Hematopoietic multipotent progenitor cell treated with erythropoietin and hydrocortisone succinate and interleukin-3 and kit ligand, for 4 days (in vitro differentiated cells): Measurements from ENCODE around the gene KANK4.

Source experiments
- DNase-seq: peaks from one replicate; pipeline ENCODE4 v3.0.0-alpha.2; 2015

Gene KANK4

GRCh38 chr1:62336995-62337705 is 17.9 kb upstream of the KANK4 start:
- no peak for DNase-seq

- no peak for DNase-seq
Observed at GRCh38 chr1:62336638-62336994, 17.4 kb upstream of the KANK4 start.

GRCh38 chr1:62335656-62336055 is 16.4 kb upstream of the KANK4 start:
- DNase-seq = peak; percentile 67

- DNase-seq = no peak
Observed at GRCh38 chr1:62334434-62334985, 15.3 kb upstream of the KANK4 start.

- DNase-seq = no peak
Observed at GRCh38 chr1:62333441-62333840, 14.2 kb upstream of the KANK4 start.

- no peak for DNase-seq
Observed at GRCh38 chr1:62327360-62328055, 8.3 kb upstream of the KANK4 start.

- DNase-seq = no peak
Observed at GRCh38 chr1:62325681-62326080, 6.4 kb upstream of the KANK4 start.

GRCh38 chr1:62325081-62325480 is 5.8 kb upstream of the KANK4 start:
- no peak for DNase-seq

GRCh38 chr1:62321446-62321845 is 2.2 kb upstream of the KANK4 start:
- DNase-seq = no peak

GRCh38 chr1:62318320-62318755 is 896 bp downstream of the KANK4 start:
- DNase-seq = no peak

- no peak for DNase-seq
Observed at GRCh38 chr1:62317021-62317768, 2.0 kb downstream of the KANK4 start.

GRCh38 chr1:62316135-62316534 is 3.1 kb downstream of the KANK4 start:
- DNase-seq = no peak

- no peak for DNase-seq
Observed at GRCh38 chr1:62315387-62315786, 3.8 kb downstream of the KANK4 start.

- no peak for DNase-seq
Observed at GRCh38 chr1:62314454-62315350, 4.5 kb downstream of the KANK4 start.

GRCh38 chr1:62312698-62313097 is 6.5 kb downstream of the KANK4 start:
- no peak for DNase-seq

GRCh38 chr1:62311473-62311943 is 7.7 kb downstream of the KANK4 start:
- peak; percentile 50 for DNase-seq

- no peak for DNase-seq
Observed at GRCh38 chr1:62309906-62310305, 9.3 kb downstream of the KANK4 start.

- no peak for DNase-seq
Observed at GRCh38 chr1:62308606-62309005, 10.6 kb downstream of the KANK4 start.

- DNase-seq = no peak
Observed at GRCh38 chr1:62307895-62308492, 11.2 kb downstream of the KANK4 start.

- no peak for DNase-seq
Observed at GRCh38 chr1:62307446-62307845, 11.8 kb downstream of the KANK4 start.

- no peak for DNase-seq
Observed at GRCh38 chr1:62306065-62306464, 13.2 kb downstream of the KANK4 start.

GRCh38 chr1:62304975-62305374 is 14.3 kb downstream of the KANK4 start:
- no peak for DNase-seq
